K562 (cell line): ENCODE measurements around the gene SLC6A6. TPM values are rescaled to one million over a fixed set of nuclear protein-coding genes. Genes with fewer than 3 reads are reported as not detected.

Source experiments
- ATAC-seq: fragments of 200-7000 bp; cut with Tn5 transposase; 3 replicates; pipeline ENCODE4 v1.9.1; 2020; ENCODE audit warnings: moderate library complexity
- BruUV-seq: library from RNA; stranded (reverse); fragments of 400-500 nt; replicated peaks from 2 replicates; lab custom pipeline; 2021; lab: Mats Ljungman, UMichigan
- CTCF ChIA-PET: fragments of 300-600 bp; formaldehyde crosslinking; extraction: SDS; loops from one replicate; lab custom pipeline; 2021; ENCODE audit warnings: low intra/inter-chr PET ratio; lab: Yijun Ruan, JAX
- POLR2A ChIA-PET: fragments of 300-600, 350-650 bp; sonication (Branson Sonifier 250); formaldehyde crosslinking; extraction: SDS; loops from one replicate; lab custom pipeline; 2021; ENCODE audit warnings: antibody characterized with exemption, inconsistent platforms; lab: Yijun Ruan, JAX
- DNase-seq, 4 experiments: peaks; one replicate each; pipeline versions ENCODE4 v3.0.0 to v3.0.0-alpha.2; 2011 to 2018; ENCODE audit warnings: low spot score in 3 of 4, mixed read lengths in 3 of 4; ENCODE audit errors: extremely low read depth in 1 of 4
- FAIRE-seq: peaks from 2 replicates; lab custom pipeline; 2011; peaks lifted over from hg19 to GRCh38; lab: Jason Lieb, UNC
- H2AFZ ChIP-seq: 2 replicates; pipeline ENCODE4 v1.6.0; 2011; ENCODE audit warnings: low read depth, low read length, control low read depth, inconsistent platforms
- H3K27ac ChIP-seq: fragments of 200-600 bp; 3 replicates; pipeline ENCODE4 v1.8.0; 2011; ENCODE audit warnings: low read depth, mild to moderate bottlenecking, control low read depth, inconsistent platforms, low read length, moderate library complexity, mixed read lengths; ENCODE audit errors: extremely low read depth
- H3K27me3 ChIP-seq, 2 experiments: fragments of 300-600 bp in 1 of 2; 2 replicates in 1 of 2; 3 replicates in 1 of 2; pipeline versions ENCODE4 v1.6.0 to v1.8.0; 2011; ENCODE audit warnings: inconsistent platforms in 2 of 2, low read length in 2 of 2, mild to moderate bottlenecking in 1 of 2, mixed read lengths in 1 of 2, moderate library complexity in 1 of 2; ENCODE audit not compliant: control insufficient read depth in 2 of 2, insufficient read depth in 2 of 2
- H3K36me3 ChIP-seq: fragments of 300-600 bp; 3 replicates; pipeline ENCODE4 v1.8.0; 2011; ENCODE audit warnings: mild to moderate bottlenecking, low read length, inconsistent platforms; ENCODE audit not compliant: control insufficient read depth, insufficient read depth
- H3K4me1 ChIP-seq, 2 experiments: fragments of 200-600 bp in 1 of 2; replicated peaks in 1 of 2; 2 replicates in 1 of 2; 3 replicates in 1 of 2; pipeline versions ENCODE4 v1.5.1 to v1.8.0; 2011; ENCODE audit warnings: inconsistent platforms in 2 of 2, low read length in 2 of 2, mild to moderate bottlenecking in 1 of 2, mixed read lengths in 1 of 2, moderate library complexity in 1 of 2; ENCODE audit not compliant: control insufficient read depth in 2 of 2, insufficient read depth in 2 of 2
- H3K4me2 ChIP-seq: 2 replicates; pipeline ENCODE4 v1.6.1; 2011; ENCODE audit warnings: low read length, control low read depth, inconsistent platforms, mixed read lengths; ENCODE audit not compliant: insufficient read depth
- H3K4me3 ChIP-seq: fragments of 200-600 bp; sonication (generic), shearing (Covaris generic); 2 replicates; pipeline ENCODE4 v1.5.1; 2016; ENCODE audit warnings: control low read depth, inconsistent platforms
- H3K79me2 ChIP-seq: fragments of 200-600 bp; 3 replicates; pipeline ENCODE4 v1.8.0; 2011; ENCODE audit warnings: low read length, inconsistent platforms; ENCODE audit not compliant: control insufficient read depth, insufficient read depth
- H3K9ac ChIP-seq, 2 experiments: 2 replicates each; pipeline versions ENCODE4 v1.6.0 to v1.6.1; 2011; ENCODE audit warnings: low read depth in 2 of 2, low read length in 2 of 2, control low read depth in 1 of 2, inconsistent platforms in 1 of 2, mild to moderate bottlenecking in 1 of 2, mixed read lengths in 1 of 2; ENCODE audit not compliant: insufficient read depth in 1 of 2
- H3K9me1 ChIP-seq: one replicate; pipeline ENCODE4 v1.6.0; 2011; ENCODE audit warnings: inconsistent platforms, mild to moderate bottlenecking, low read length, moderate library complexity; ENCODE audit not compliant: control insufficient read depth, insufficient read depth
- H3K9me3 ChIP-seq: replicated peaks from 2 replicates; pipeline ENCODE4 v1.5.1; 2011; ENCODE audit warnings: low read depth, low read length, inconsistent platforms; ENCODE audit not compliant: control insufficient read depth, insufficient read depth
- H4K20me1 ChIP-seq: replicated peaks from 2 replicates; pipeline ENCODE4 v1.6.1; 2011; ENCODE audit warnings: low read length, inconsistent platforms, mixed read lengths; ENCODE audit not compliant: control insufficient read depth, insufficient read depth
- ADNP ChIP-seq: fragments of 200-800 bp; sonication (Bioruptor generic); IDR thresholded peaks from 2 replicates; pipeline ENCODE4 v1.6.1; 2016; ENCODE audit warnings: missing genetic modification characterization, missing compliant biosample characterization
- BCOR ChIP-seq: fragments of 450-650 bp; IDR thresholded peaks from 2 replicates; pipeline ENCODE4 v1.6.1; 2016
- CBX1 ChIP-seq: sonication (generic); IDR thresholded peaks from 2 replicates; pipeline ENCODE4 v1.6.1; 2016; ENCODE audit warnings: antibody characterized with exemption, low read depth, mild to moderate bottlenecking
- CBX3 ChIP-seq, 2 experiments: IDR thresholded peaks; 1 replicate in 1 of 2; 2 replicates in 1 of 2; pipeline ENCODE4 v1.6.1; 2012; ENCODE audit warnings: inconsistent platforms in 2 of 2, low read length in 2 of 2, borderline replicate concordance in 1 of 2, control low read depth in 1 of 2
- CHD4 ChIP-seq: fragments of 200-600 bp; sonication (generic); IDR thresholded peaks from 3 replicates; pipeline ENCODE4 v1.6.1; 2012; ENCODE audit warnings: low read depth, mild to moderate bottlenecking, mixed read lengths, low read length, inconsistent platforms; ENCODE audit not compliant: insufficient read depth, insufficient replicate concordance, poor library complexity, severe bottlenecking
- HDAC2 ChIP-seq: fragments of 450-650 bp; IDR thresholded peaks from 2 replicates; pipeline ENCODE4 v1.6.1; 2016; ENCODE audit warnings: mild to moderate bottlenecking
- HMGN3 ChIP-seq: IDR thresholded peaks from 2 replicates; pipeline ENCODE4 v1.6.1; 2011; ENCODE audit warnings: borderline replicate concordance, low read depth, mild to moderate bottlenecking, mixed read lengths, low read length; ENCODE audit not compliant: insufficient read length; ENCODE audit errors: extremely low read depth
- KDM1A ChIP-seq, 2 experiments: fragments of 450-650 bp; IDR thresholded peaks; 2 replicates each; pipeline ENCODE4 v1.6.1; 2016; ENCODE audit warnings: mild to moderate bottlenecking in 2 of 2
- MAFK ChIP-seq: IDR thresholded peaks from 2 replicates; pipeline ENCODE4 v1.6.1; 2011; ENCODE audit warnings: low read length, improper control_type of control experiment
- PRPF4 ChIP-seq: fragments of 200-400 bp; formaldehyde crosslinking; IDR thresholded peaks from one replicate; pipeline ENCODE4 v1.6.1; 2017; ENCODE audit warnings: low read length, low read depth, mild to moderate bottlenecking; ENCODE audit not compliant: insufficient read depth, poor library complexity, severe bottlenecking
- PTBP1 ChIP-seq: fragments of 200-400 bp; formaldehyde crosslinking; IDR thresholded peaks from 2 replicates; pipeline ENCODE4 v1.6.1; 2017; ENCODE audit warnings: low read depth, low read length
- RBM25 ChIP-seq: fragments of 200-400 bp; formaldehyde crosslinking; IDR thresholded peaks from 2 replicates; pipeline ENCODE4 v1.6.1; 2018; ENCODE audit warnings: low read length, low read depth, moderate library complexity; ENCODE audit not compliant: severe bottlenecking
- RCOR1 ChIP-seq, 2 experiments: IDR thresholded peaks; 2 replicates each; pipeline ENCODE4 v1.6.1; 2012; ENCODE audit warnings: low read depth in 2 of 2, low read length in 2 of 2, borderline replicate concordance in 1 of 2, improper control_type of control experiment in 1 of 2
- SMAD2 ChIP-seq: fragments of 150-350 bp; IDR thresholded peaks from 2 replicates; pipeline ENCODE4 v1.6.1; 2014; ENCODE audit warnings: low read depth, mild to moderate bottlenecking, low read length
- SMARCA5 ChIP-seq: fragments of 450-650 bp; IDR thresholded peaks from 2 replicates; pipeline ENCODE4 v1.6.1; 2016
- ZBTB33 ChIP-seq: sonication (generic); formaldehyde crosslinking; IDR thresholded peaks from 2 replicates; pipeline ENCODE4 v1.8.1; 2023; ENCODE audit warnings: mild to moderate bottlenecking, missing genetic modification reagents
- ZNF740 ChIP-seq, 3 experiments: fragments of 200-800 bp in 1 of 3; sonication (Bioruptor generic) in 1 of 3; sonication (generic) in 1 of 3; formaldehyde crosslinking in 1 of 3; IDR thresholded peaks; 2 replicates each; pipeline versions ENCODE4 v1.6.1 to v1.8.0; 2016 to 2022; ENCODE audit warnings: mild to moderate bottlenecking in 2 of 3, missing compliant biosample characterization in 2 of 3, missing genetic modification characterization in 2 of 3, missing genetic modification reagents in 1 of 3
- WGBS: fragments of 100-300 bp; shearing (Covaris generic); methylation state at CpG from one replicate; pipeline ENCODE4 v1.1.6; 2016; ENCODE audit warnings: low coverage, mixed read lengths; ENCODE audit not compliant: insufficient coverage; ENCODE audit errors: missing lambda C conversion rate; 5-methylcytosine and 5-hydroxymethylcytosine counted together
- in situ Hi-C: fragments of 300-500 bp; cut with MboI; formaldehyde crosslinking; loops from 4 replicates; pipeline ENCODE4 v1.15.0; 2018; ENCODE audit warnings: inconsistent platforms, mixed read lengths
- intact Hi-C: fragments of 100-400 bp; cut with micrococcal nuclease; formaldehyde crosslinking; loops from 2 replicates; pipeline ENCODE4 v1.14.2; 2022
- polyA plus RNA-seq, 8 experiments: library from polyadenylated mRNA; depleted of rRNA in 4 of 8; stranded (reverse) in 5 of 8; unstranded in 3 of 8; fragments of >200 nt; fragmentation: Nextera tagmentation in 2 of 8; fragmentation: Illumina TruSeq in 1 of 8; extraction: Ambion mirVana in 2 of 8; extraction: Trizol in 1 of 8; gene quantifications; 2 replicates each; pipeline versions ENCODE4 v1.2.1 to v1.2.3, GENCODE V29; 2011 to 2014; ENCODE audit warnings: inconsistent platforms in 1 of 8, missing spikeins in 1 of 8
- total RNA-seq, 7 experiments: library from RNA; depleted of rRNA in 6 of 7; stranded (reverse); fragments of >200 nt in 6 of 7; fragmentation: Illumina TruSeq in 2 of 7; extraction: Trizol in 2 of 7; gene quantifications; 2 replicates each; pipeline versions ENCODE4 v1.2.1 to v1.2.3, GENCODE V29; 2011 to 2021; ENCODE audit warnings: low replicate concordance in 1 of 7

Gene SLC6A6
- total and polyA plus RNA-seq, 9 of the 15 experiments (the other 6 are each of a cell fraction or from before 2014, with no cell fraction given) = 12.3 to 203 (median 93.2) TPM

- in situ Hi-C loops = no loop called here
Measured at GRCh38 chr3:14358426-14359211, 43.8 kb upstream of the SLC6A6 start.

More at GRCh38 chr3:14358426-14359211, 43.8 kb upstream of the SLC6A6 start:
- no TSS peak for BruUV-seq
- no peaks in the 10 kb centered on the region for H4K20me1 ChIP-seq
- H3K27me3 ChIP-seq = no peaks in the 10 kb centered on the region
- H3K79me2 ChIP-seq = no peaks in the 10 kb centered on the region
- POLR2A ChIA-PET = interaction anchor here (0.7 to 1.1 kb wide), 3 partner anchors 13 to 65 kb away, joined by 3 to 4 read pairs (median 4); no protein-coding TSS in a partner anchor
- H3K9me3 ChIP-seq = no peaks in the 10 kb centered on the region
- ATAC-seq (no peak), FAIRE-seq (no peak), DNase-seq (no peak)
- no peaks in the 10 kb centered on the region for H3K9me1 ChIP-seq
- no peak overlapping the region for H2AFZ ChIP-seq
- H3K4me2 ChIP-seq = no peak overlapping the region
- CTCF ChIA-PET = no interaction called here
- H3K27ac ChIP-seq = no peak overlapping the region
- H3K9ac ChIP-seq = no peak overlapping the region; a peak in 1 of 4 replicates
- peaks cover 1 to 5% of the 10 kb centered on the region in 2 experiments; a peak in 2 of 5 replicates for H3K4me1 ChIP-seq
- TF ChIP-seq CBX3 (IDR thresholded peaks at IDR 0.05; ENCODE audit: borderline replicate concordance in 1 of 2, low read length in 2 of 2) (peak in 1 of 2 experiments; percentile 36; a peak in 1 of 3 replicates), ZNF740 (CRISPR knock-in tag; IDR thresholded peaks at IDR 0.05) (no peak), ZNF740 (tag; IDR thresholded peaks at IDR 0.05) (no peak), HMGN3 (no peak), CHD4 (peak; percentile 87), ZBTB33 (CRISPR knock-in tag) (peak; percentile 92), SMARCA5 (peak; percentile 45; the same call in 1 of the 2 replicates), RBM25 (peak; percentile 87), PTBP1 (0 out of 2 replicates have a peak, but pooled peaks have one; percentile 62), HDAC2 (peak; percentile 21; the same call in 1 of the 2 replicates), BCOR (peak; percentile 84), ADNP (tag) (peak; percentile 76), KDM1A (IDR thresholded peaks at IDR 0.05) (peak; percentile 57 to 61; a peak in 2 of 4 replicates), MAFK (no peak), RCOR1 (IDR thresholded peaks at IDR 0.05; ENCODE audit: borderline replicate concordance in 1 of 2, low read depth in 2 of 2, low read length in 2 of 2) (peak in 1 of 2 experiments; percentile 76; a peak in 2 of 4 replicates), CBX1 (peak; percentile 84; the same call in 1 of the 2 replicates), SMAD2 (no peak), PRPF4 (no peak)
- H3K36me3 ChIP-seq = no peaks in the 10 kb centered on the region
- no peak overlapping the region for H3K4me3 ChIP-seq
- WGBS = 58% methylated on average over 26 of the region's 26 CpGs
- intact Hi-C loops = no loop called here
